Liver (tissue), 5 donors: Measurements from ENCODE around the gene PPA2. TPM values are rescaled to one million over a fixed set of nuclear protein-coding genes. Genes with fewer than 3 reads are reported as not detected.

Experiments used
- polyA plus RNA-seq, 2 donors: library from polyadenylated mRNA; stranded (reverse) in 1 of 2; unstranded in 1 of 2; fragments of 200-250 nt in 1 of 2; fragments of >200 nt in 1 of 2; fragmentation: Nextera tagmentation in 1 of 2; extraction: Ambion mirVana in 1 of 2; gene quantifications; one replicate each; pipeline versions ENCODE4 v1.2.1 to v1.2.3, GENCODE V29; 2013 to 2015
- small RNA-seq: library from RNA; depleted of rRNA; stranded (forward); fragments of <200 nt; gene quantifications from one replicate; pipeline ENCODE3, GENCODE V24; 2014
- total RNA-seq, 2 donors: library from RNA; depleted of rRNA; stranded (reverse); fragments of >200 nt; gene quantifications; one replicate each; pipeline ENCODE4 v1.2.3, GENCODE V29; 2014
- donor health status: healthy.
- donor health status: healthy.
- donor health status: healthy.

Gene PPA2
- total and polyA plus RNA-seq, 4 donors: 48.3 to 102 (median 70.8) TPM

Small RNA genes within 50 kb of the gene (small RNA-seq; reads per million reads assigned to genes)
- gene RNU6-553P: not detected

Other genes starting within 250 kb of the PPA2 start
- gene ARHGEF38, start 78.6 kb upstream of the PPA2 start, total RNA-seq: under 1 TPM; 0.23 to 0.50 TPM
- under 1 TPM; 0.03 to 0.92 TPM for gene ARHGEF38, start 78.6 kb upstream of the PPA2 start, polyA plus RNA-seq
- 10 to 100 TPM in 1 of 2 donors, 1 to 10 TPM in 1; 9.4 to 15.8 TPM for gene INTS12, start 234.6 kb upstream of the PPA2 start, total RNA-seq
- gene INTS12, start 234.6 kb upstream of the PPA2 start, polyA plus RNA-seq: 10 to 100 TPM; 11.2 to 16.4 TPM
- gene GSTCD, start 234.7 kb upstream of the PPA2 start, total RNA-seq: 1 to 10 TPM; 7.1 to 8.7 TPM
- 1 to 10 TPM; 1.2 to 1.5 TPM for gene GSTCD, start 234.7 kb upstream of the PPA2 start, polyA plus RNA-seq